T-helper 17 cell (primary cell): ENCODE measurements around the gene FLG. TPM values are rescaled to one million over a fixed set of nuclear protein-coding genes. Genes with fewer than 3 reads are reported as not detected.
A peak's percentile ranks its signal among the peaks of the same experiment; 100 is the strongest.

Experiments
- ATAC-seq: fragments of 150-1000 bp; cut with Tn5 transposase; 2 replicates; pipeline ENCODE4 v1.10.0; 2021; ENCODE audit warnings: mild to moderate bottlenecking, moderate library complexity
- DNase-seq, 3 donors: peaks; one replicate each; pipeline versions ENCODE4 v3.0.0 to v3.0.0-alpha.2; 2020 to 2021
- H3K9me3 ChIP-seq: one replicate; pipeline ENCODE4 v1.7.0; 2013; ENCODE audit warnings: low read length, mild to moderate bottlenecking; ENCODE audit not compliant: control insufficient read depth, poor library complexity, severe bottlenecking
- H3K27ac Mint-ChIP-seq: one replicate; pipeline ENCODE4 v1.8.0; 2022; ENCODE audit warnings: mild to moderate bottlenecking, moderate library complexity, mixed read lengths
- H3K27me3 Mint-ChIP-seq: one replicate; pipeline ENCODE4 v1.8.0; 2022; ENCODE audit warnings: mixed read lengths
- H3K36me3 Mint-ChIP-seq: one replicate; pipeline ENCODE4 v1.8.0; 2022; ENCODE audit warnings: low read depth, mixed read lengths
- H3K4me1 Mint-ChIP-seq: one replicate; pipeline ENCODE4 v1.8.0; 2022; ENCODE audit warnings: mild to moderate bottlenecking, mixed read lengths
- H3K4me3 Mint-ChIP-seq: one replicate; pipeline ENCODE4 v1.8.0; 2022; ENCODE audit warnings: mild to moderate bottlenecking, moderate library complexity, mixed read lengths
- total RNA-seq, 4 donors: library from RNA in 2 of 4; stranded (reverse) in 2 of 4; gene quantifications; one replicate each; pipeline ENCODE4 v1.2.3 and lab custom pipeline; 2022 to 2026

FLG gene
- total RNA-seq (not detected), total RNA-seq (lab: John Stamatoyannopoulos, UW) (0 to 0.35 reads per million in 2 donors)

- no peak within 1 kb of the TSS for H3K27ac Mint-ChIP-seq
- H3K27me3 Mint-ChIP-seq, result peaks cover 16% of the 10 kb centered on the region
- ATAC-seq (no peak), DNase-seq (no peak)
- H3K4me1 Mint-ChIP-seq, result no peaks in the 10 kb centered on the region
- no peak within 1 kb of the TSS for H3K4me3 Mint-ChIP-seq
- H3K36me3 Mint-ChIP-seq, result peaks cover 2% of the 10 kb centered on the region
- no peaks in the 10 kb centered on the region for H3K9me3 ChIP-seq
Measured at GRCh38 chr1:152325111-152325510, at the start of gene FLG. Gene FLG (minus strand): TSS chr1:152325239. CDS start chr1:152315456, 9,783 bp downstream.

- ATAC-seq (no peak), DNase-seq (no peak)
- H3K27me3 Mint-ChIP-seq, result no peaks in the 10 kb centered on the region
- no peak overlapping the region for H3K27ac Mint-ChIP-seq
- H3K4me3 Mint-ChIP-seq, result no peak overlapping the region
- peaks cover 5% of the 10 kb centered on the region for H3K4me1 Mint-ChIP-seq
- H3K36me3 Mint-ChIP-seq, result peaks cover 3% of the 10 kb centered on the region
- no peaks in the 10 kb centered on the region for H3K9me3 ChIP-seq
Measured at GRCh38 chr1:152374451-152374850, 49.4 kb upstream of the FLG start.

GRCh38 chr1:152372672-152373071 lies 47.6 kb upstream of the FLG start:
- H3K9me3 ChIP-seq, result no peaks in the 10 kb centered on the region
- ATAC-seq (no peak), DNase-seq (no peak)
- H3K36me3 Mint-ChIP-seq, result peaks cover 4% of the 10 kb centered on the region
- no peaks in the 10 kb centered on the region for H3K27me3 Mint-ChIP-seq
- peaks cover 5% of the 10 kb centered on the region for H3K4me1 Mint-ChIP-seq
- no peak overlapping the region for H3K27ac Mint-ChIP-seq
- no peak overlapping the region for H3K4me3 Mint-ChIP-seq

GRCh38 chr1:152367436-152367835 lies 42.4 kb upstream of the FLG start:
- Mint-ChIP-seq H3K27ac (no peak overlapping the region), H3K27me3 (peaks cover 17% of the 10 kb centered on the region)
- no peak for ATAC-seq

GRCh38 chr1:152359906-152360305 lies 34.9 kb upstream of the FLG start, which contains the start of gene FLG2:
Gene FLG2 (minus strand): TSS chr1:152360006. CDS start chr1:152358884, 1,122 bp downstream.
- Mint-ChIP-seq H3K4me1 (no peaks in the 10 kb centered on the region), H3K27ac (no peak within 1 kb of the TSS), H3K27me3 (no peaks in the 10 kb centered on the region), H3K4me3 (no peak within 1 kb of the TSS), H3K36me3 (peaks cover 2% of the 10 kb centered on the region)
- ATAC-seq, result no peak
- no peaks in the 10 kb centered on the region for H3K9me3 ChIP-seq
- no peak for DNase-seq

More at GRCh38 chr1:152367436-152367835, 42.4 kb upstream of the FLG start:
- Mint-ChIP-seq H3K36me3 (peaks cover 2% of the 10 kb centered on the region), H3K4me1 (no peaks in the 10 kb centered on the region), H3K4me3 (no peak overlapping the region)
- H3K9me3 ChIP-seq, result no peaks in the 10 kb centered on the region
- DNase-seq, result no peak

GRCh38 chr1:152356736-152357135 lies 31.7 kb upstream of the FLG start:
- no peaks in the 10 kb centered on the region for H3K9me3 ChIP-seq
- DNase-seq, result no peak
- no peaks in the 10 kb centered on the region for H3K4me1 Mint-ChIP-seq
- ATAC-seq, result no peak
- H3K27ac Mint-ChIP-seq, result no peak overlapping the region
- no peak overlapping the region for H3K4me3 Mint-ChIP-seq
- H3K36me3 Mint-ChIP-seq, result no peaks in the 10 kb centered on the region
- no peaks in the 10 kb centered on the region for H3K27me3 Mint-ChIP-seq

GRCh38 chr1:152349611-152350010 lies 24.6 kb upstream of the FLG start:
- ATAC-seq (no peak), DNase-seq (no peak)
- H3K9me3 ChIP-seq, result no peaks in the 10 kb centered on the region
- peaks cover 8% of the 10 kb centered on the region for H3K27me3 Mint-ChIP-seq
- H3K27ac Mint-ChIP-seq, result no peak overlapping the region
- no peak overlapping the region for H3K4me3 Mint-ChIP-seq
- no peaks in the 10 kb centered on the region for H3K36me3 Mint-ChIP-seq
- no peaks in the 10 kb centered on the region for H3K4me1 Mint-ChIP-seq

- no peak overlapping the region for H3K4me3 Mint-ChIP-seq
- ATAC-seq (no peak), DNase-seq (no peak)
- H3K9me3 ChIP-seq, result no peaks in the 10 kb centered on the region
- no peaks in the 10 kb centered on the region for H3K36me3 Mint-ChIP-seq
- H3K27me3 Mint-ChIP-seq, result peaks cover 18% of the 10 kb centered on the region
- no peak overlapping the region for H3K27ac Mint-ChIP-seq
- no peaks in the 10 kb centered on the region for H3K4me1 Mint-ChIP-seq
Measured at GRCh38 chr1:152348447-152348846, 23.4 kb upstream of the FLG start.

- Mint-ChIP-seq H3K27ac (no peak overlapping the region), H3K36me3 (no peaks in the 10 kb centered on the region), H3K27me3 (peaks cover 24% of the 10 kb centered on the region), H3K4me1 (no peaks in the 10 kb centered on the region), H3K4me3 (no peak overlapping the region)
- H3K9me3 ChIP-seq, result no peaks in the 10 kb centered on the region
- DNase-seq (peak in 1 of 3 donors; percentile 44), ATAC-seq (peak; percentile 77)
Measured at GRCh38 chr1:152347116-152347728, 22.2 kb upstream of the FLG start.

- no peak for DNase-seq
- Mint-ChIP-seq H3K27ac (no peak overlapping the region), H3K27me3 (peaks cover 29% of the 10 kb centered on the region), H3K36me3 (no peaks in the 10 kb centered on the region), H3K4me3 (no peak overlapping the region), H3K4me1 (no peaks in the 10 kb centered on the region)
- no peak for ATAC-seq
- H3K9me3 ChIP-seq, result no peaks in the 10 kb centered on the region
Measured at GRCh38 chr1:152344438-152344837, 19.4 kb upstream of the FLG start.

- peaks cover 29% of the 10 kb centered on the region for H3K27me3 Mint-ChIP-seq
- H3K4me1 Mint-ChIP-seq, result no peaks in the 10 kb centered on the region
- no peaks in the 10 kb centered on the region for H3K9me3 ChIP-seq
- no peaks in the 10 kb centered on the region for H3K36me3 Mint-ChIP-seq
- no peak overlapping the region for H3K4me3 Mint-ChIP-seq
- ATAC-seq (no peak), DNase-seq (no peak)
- no peak overlapping the region for H3K27ac Mint-ChIP-seq
Measured at GRCh38 chr1:152343006-152343405, 18.0 kb upstream of the FLG start.

- H3K4me1 Mint-ChIP-seq, result no peaks in the 10 kb centered on the region
- ATAC-seq (no peak), DNase-seq (no peak)
- no peak overlapping the region for H3K4me3 Mint-ChIP-seq
- peaks cover 18% of the 10 kb centered on the region for H3K27me3 Mint-ChIP-seq
- H3K36me3 Mint-ChIP-seq, result no peaks in the 10 kb centered on the region
- H3K27ac Mint-ChIP-seq, result no peak overlapping the region
- H3K9me3 ChIP-seq, result no peaks in the 10 kb centered on the region
Measured at GRCh38 chr1:152335399-152335798, 10.4 kb upstream of the FLG start.

- no peak overlapping the region for H3K4me3 Mint-ChIP-seq
- DNase-seq (no peak), ATAC-seq (no peak)
- H3K4me1 Mint-ChIP-seq, result no peaks in the 10 kb centered on the region
- H3K27ac Mint-ChIP-seq, result no peak overlapping the region
- H3K27me3 Mint-ChIP-seq, result peaks cover 12% of the 10 kb centered on the region
- H3K9me3 ChIP-seq, result no peaks in the 10 kb centered on the region
- H3K36me3 Mint-ChIP-seq, result peaks cover 2% of the 10 kb centered on the region
Measured at GRCh38 chr1:152328801-152329391, 3.9 kb upstream of the FLG start.

- no peak for DNase-seq
- H3K36me3 Mint-ChIP-seq, result no peaks in the 10 kb centered on the region
- ATAC-seq, result no peak
- no peak overlapping the region for H3K4me3 Mint-ChIP-seq
- H3K9me3 ChIP-seq, result no peaks in the 10 kb centered on the region
- H3K27me3 Mint-ChIP-seq, result peaks cover 16% of the 10 kb centered on the region
- no peak overlapping the region for H3K27ac Mint-ChIP-seq
- H3K4me1 Mint-ChIP-seq, result no peaks in the 10 kb centered on the region
Measured at GRCh38 chr1:152313970-152314369, 11.1 kb downstream of the FLG start.
